ENCODE results near the gene RETREG3. TPM values are rescaled to one million over a fixed set of nuclear protein-coding genes. Genes with fewer than 3 reads are reported as not detected.

The RETREG3 gene
- total and polyA plus RNA-seq, 2 of the 13 experiments (the other 11 are each of a cell fraction or from before 2014, with no cell fraction given): 47.0 to 55.8 TPM

DNA sequence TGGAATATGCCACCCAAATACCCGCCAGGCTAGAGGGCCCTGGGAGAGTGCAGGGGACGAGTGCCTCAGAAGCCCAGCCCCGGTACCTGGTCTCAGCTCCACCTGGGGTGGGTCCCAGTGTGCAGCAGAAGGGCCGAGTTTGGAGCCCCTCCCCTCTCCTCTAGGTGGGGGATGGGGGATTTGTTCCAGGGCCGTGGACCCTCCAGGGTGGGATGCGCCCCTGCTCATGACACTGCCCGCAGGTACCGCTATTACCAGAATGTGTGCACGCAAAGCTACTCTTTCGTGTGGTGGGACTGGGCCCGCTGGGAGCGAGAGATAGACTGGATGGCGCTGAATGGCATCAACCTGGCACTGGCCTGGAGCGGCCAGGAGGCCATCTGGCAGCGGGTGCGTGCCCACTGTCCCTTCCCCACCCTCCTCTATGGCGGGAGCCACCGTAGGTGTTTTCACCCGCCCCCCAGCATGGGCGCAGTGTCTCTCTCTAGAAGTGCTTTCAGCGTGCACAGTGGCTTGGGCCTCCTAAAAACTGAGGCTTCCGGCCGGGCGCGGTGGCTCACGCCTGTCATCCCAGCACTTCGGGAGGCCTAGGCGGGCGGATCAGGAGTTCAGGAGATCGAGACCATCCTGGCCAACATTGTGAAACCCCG lies 71.9 kb downstream of the RETREG3 start (continued):
- TF ChIP-seq, protein P1, sequence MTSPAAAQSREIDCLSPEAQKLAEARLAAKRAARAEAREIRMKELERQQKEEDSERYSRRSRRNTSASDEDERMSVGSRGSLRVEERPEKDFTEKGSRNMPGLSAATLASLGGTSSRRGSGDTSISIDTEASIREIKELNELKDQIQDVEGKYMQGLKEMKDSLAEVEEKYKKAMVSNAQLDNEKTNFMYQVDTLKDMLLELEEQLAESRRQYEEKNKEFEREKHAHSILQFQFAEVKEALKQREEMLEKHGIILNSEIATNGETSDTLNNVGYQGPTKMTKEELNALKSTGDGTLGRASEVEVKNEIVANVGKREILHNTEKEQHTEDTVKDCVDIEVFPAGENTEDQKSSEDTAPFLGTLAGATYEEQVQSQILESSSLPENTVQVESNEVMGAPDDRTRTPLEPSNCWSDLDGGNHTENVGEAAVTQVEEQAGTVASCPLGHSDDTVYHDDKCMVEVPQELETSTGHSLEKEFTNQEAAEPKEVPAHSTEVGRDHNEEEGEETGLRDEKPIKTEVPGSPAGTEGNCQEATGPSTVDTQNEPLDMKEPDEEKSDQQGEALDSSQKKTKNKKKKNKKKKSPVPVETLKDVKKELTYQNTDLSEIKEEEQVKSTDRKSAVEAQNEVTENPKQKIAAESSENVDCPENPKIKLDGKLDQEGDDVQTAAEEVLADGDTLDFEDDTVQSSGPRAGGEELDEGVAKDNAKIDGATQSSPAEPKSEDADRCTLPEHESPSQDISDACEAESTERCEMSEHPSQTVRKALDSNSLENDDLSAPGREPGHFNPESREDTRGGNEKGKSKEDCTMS (CRISPR knock-in tag; conservative IDR thresholded peaks at IDR 0.05): no peak
- TF ChIP-seq, protein P2, sequence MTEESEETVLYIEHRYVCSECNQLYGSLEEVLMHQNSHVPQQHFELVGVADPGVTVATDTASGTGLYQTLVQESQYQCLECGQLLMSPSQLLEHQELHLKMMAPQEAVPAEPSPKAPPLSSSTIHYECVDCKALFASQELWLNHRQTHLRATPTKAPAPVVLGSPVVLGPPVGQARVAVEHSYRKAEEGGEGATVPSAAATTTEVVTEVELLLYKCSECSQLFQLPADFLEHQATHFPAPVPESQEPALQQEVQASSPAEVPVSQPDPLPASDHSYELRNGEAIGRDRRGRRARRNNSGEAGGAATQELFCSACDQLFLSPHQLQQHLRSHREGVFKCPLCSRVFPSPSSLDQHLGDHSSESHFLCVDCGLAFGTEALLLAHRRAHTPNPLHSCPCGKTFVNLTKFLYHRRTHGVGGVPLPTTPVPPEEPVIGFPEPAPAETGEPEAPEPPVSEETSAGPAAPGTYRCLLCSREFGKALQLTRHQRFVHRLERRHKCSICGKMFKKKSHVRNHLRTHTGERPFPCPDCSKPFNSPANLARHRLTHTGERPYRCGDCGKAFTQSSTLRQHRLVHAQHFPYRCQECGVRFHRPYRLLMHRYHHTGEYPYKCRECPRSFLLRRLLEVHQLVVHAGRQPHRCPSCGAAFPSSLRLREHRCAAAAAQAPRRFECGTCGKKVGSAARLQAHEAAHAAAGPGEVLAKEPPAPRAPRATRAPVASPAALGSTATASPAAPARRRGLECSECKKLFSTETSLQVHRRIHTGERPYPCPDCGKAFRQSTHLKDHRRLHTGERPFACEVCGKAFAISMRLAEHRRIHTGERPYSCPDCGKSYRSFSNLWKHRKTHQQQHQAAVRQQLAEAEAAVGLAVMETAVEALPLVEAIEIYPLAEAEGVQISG (CRISPR knock-in tag; IDR thresholded peaks at IDR 0.05): no peak
- TF ChIP-seq SP2 (CRISPR knock-in tag; IDR thresholded peaks at IDR 0.05) (no peak), HNRNPL (IDR thresholded peaks at IDR 0.05; ENCODE audit: low read depth, low read length) (peak; percentile 77), NR2F2 (IDR thresholded peaks at IDR 0.05; ENCODE audit: borderline replicate concordance, low read depth) (0 out of 2 replicates have a peak, but pooled peaks have one; percentile 9), MBNL3 (CRISPR knock-in tag; conservative IDR thresholded peaks at IDR 0.05) (no peak), CAMTA2 (CRISPR knock-in tag; IDR thresholded peaks at IDR 0.05; ENCODE audit: borderline replicate concordance) (peak; percentile 59; the same call in 1 of the 2 replicates), ZNF558 (CRISPR knock-in tag; IDR thresholded peaks at IDR 0.05; ENCODE audit: borderline replicate concordance) (0 out of 2 replicates have a peak, but pooled peaks have one; percentile 23), ATRX (CRISPR knock-in tag; IDR thresholded peaks at IDR 0.05; ENCODE audit: borderline replicate concordance) (no peak), ZNF331 (CRISPR knock-in tag; IDR thresholded peaks at IDR 0.05) (no peak), AHR (CRISPR knock-in tag; IDR thresholded peaks at IDR 0.05) (0 out of 2 replicates have a peak, but pooled peaks have one; percentile 22), NAIF1 (CRISPR knock-in tag; IDR thresholded peaks at IDR 0.05; ENCODE audit: borderline replicate concordance) (peak; percentile 55; the same call in 1 of the 2 replicates), ZNF776 (CRISPR knock-in tag; IDR thresholded peaks at IDR 0.05) (peak; percentile 11; the same call in 1 of the 2 replicates), POLR2A (IDR thresholded peaks at IDR 0.05; ENCODE audit: insufficient read depth in 1 of 2, low read depth in 2 of 2, low read length in 2 of 2) (peak; percentile 6 to 52; a peak in 3 of 4 replicates)
- TF ChIP-seq, protein P3, sequence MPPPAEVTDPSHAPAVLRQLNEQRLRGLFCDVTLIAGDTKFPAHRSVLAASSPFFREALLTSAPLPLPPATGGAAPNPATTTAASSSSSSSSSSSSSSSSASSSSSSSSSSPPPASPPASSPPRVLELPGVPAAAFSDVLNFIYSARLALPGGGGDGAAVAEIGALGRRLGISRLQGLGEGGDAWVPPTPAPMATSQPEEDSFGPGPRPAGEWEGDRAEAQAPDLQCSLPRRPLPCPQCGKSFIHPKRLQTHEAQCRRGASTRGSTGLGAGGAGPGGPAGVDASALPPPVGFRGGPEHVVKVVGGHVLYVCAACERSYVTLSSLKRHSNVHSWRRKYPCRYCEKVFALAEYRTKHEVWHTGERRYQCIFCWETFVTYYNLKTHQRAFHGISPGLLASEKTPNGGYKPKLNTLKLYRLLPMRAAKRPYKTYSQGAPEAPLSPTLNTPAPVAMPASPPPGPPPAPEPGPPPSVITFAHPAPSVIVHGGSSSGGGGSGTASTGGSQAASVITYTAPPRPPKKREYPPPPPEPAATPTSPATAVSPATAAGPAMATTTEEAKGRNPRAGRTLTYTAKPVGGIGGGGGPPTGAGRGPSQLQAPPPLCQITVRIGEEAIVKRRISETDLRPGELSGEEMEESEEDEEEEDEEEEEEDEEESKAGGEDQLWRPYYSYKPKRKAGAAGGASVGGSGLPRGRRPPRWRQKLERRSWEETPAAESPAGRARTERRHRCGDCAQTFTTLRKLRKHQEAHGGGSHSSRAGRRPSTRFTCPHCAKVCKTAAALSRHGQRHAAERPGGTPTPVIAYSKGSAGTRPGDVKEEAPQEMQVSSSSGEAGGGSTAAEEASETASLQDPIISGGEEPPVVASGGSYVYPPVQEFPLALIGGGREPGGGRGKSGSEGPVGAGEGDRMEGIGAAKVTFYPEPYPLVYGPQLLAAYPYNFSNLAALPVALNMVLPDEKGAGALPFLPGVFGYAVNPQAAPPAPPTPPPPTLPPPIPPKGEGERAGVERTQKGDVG (CRISPR knock-in tag; IDR thresholded peaks at IDR 0.05; ENCODE audit: borderline replicate concordance): 0 out of 2 replicates have a peak, but pooled peaks have one; percentile 39
- TF ChIP-seq, protein P4, sequence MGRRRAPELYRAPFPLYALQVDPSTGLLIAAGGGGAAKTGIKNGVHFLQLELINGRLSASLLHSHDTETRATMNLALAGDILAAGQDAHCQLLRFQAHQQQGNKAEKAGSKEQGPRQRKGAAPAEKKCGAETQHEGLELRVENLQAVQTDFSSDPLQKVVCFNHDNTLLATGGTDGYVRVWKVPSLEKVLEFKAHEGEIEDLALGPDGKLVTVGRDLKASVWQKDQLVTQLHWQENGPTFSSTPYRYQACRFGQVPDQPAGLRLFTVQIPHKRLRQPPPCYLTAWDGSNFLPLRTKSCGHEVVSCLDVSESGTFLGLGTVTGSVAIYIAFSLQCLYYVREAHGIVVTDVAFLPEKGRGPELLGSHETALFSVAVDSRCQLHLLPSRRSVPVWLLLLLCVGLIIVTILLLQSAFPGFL (CRISPR knock-in tag; IDR thresholded peaks at IDR 0.05): no peak
- TF ChIP-seq, protein P5, sequence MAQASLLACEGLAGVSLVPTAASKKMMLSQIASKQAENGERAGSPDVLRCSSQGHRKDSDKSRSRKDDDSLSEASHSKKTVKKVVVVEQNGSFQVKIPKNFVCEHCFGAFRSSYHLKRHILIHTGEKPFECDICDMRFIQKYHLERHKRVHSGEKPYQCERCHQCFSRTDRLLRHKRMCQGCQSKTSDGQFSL (CRISPR knock-in tag; IDR thresholded peaks at IDR 0.05): 0 out of 2 replicates have a peak, but pooled peaks have one; percentile 3
- TF ChIP-seq, protein P6, sequence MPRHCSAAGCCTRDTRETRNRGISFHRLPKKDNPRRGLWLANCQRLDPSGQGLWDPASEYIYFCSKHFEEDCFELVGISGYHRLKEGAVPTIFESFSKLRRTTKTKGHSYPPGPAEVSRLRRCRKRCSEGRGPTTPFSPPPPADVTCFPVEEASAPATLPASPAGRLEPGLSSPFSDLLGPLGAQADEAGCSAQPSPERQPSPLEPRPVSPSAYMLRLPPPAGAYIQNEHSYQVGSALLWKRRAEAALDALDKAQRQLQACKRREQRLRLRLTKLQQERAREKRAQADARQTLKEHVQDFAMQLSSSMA (CRISPR knock-in tag; IDR thresholded peaks at IDR 0.05): 0 out of 2 replicates have a peak, but pooled peaks have one; percentile 1

Data from HepG2 (cell line).